ENCODE measurements around the gene CAMK2N2.

Gene CAMK2N2

GRCh38 chr3:184211297-184211696 lies 50.1 kb downstream of the CAMK2N2 start:
- no peak for DNase-seq
